OCI-LY1 (cell line): ENCODE results near the gene MPP2.

ENCODE experiments used
- H2AFZ ChIP-seq: fragments of 200-600 bp; sonication (generic), shearing (Covaris generic); 2 replicates; pipeline ENCODE4 v1.6.0; 2014; ENCODE audit warnings: antibody characterized with exemption, mild to moderate bottlenecking, low read length
- H3F3A ChIP-seq: fragments of 200-600 bp; sonication (generic), shearing (Covaris generic); 2 replicates; pipeline ENCODE4 v1.6.0; 2014; ENCODE audit warnings: mild to moderate bottlenecking, antibody characterized with exemption, low read length, moderate library complexity; ENCODE audit not compliant: insufficient read depth
- H3K27ac ChIP-seq: fragments of 200-600 bp; sonication (generic); 2 replicates; pipeline ENCODE4 v1.5.1; 2014; ENCODE audit warnings: low read length, mixed run types, mild to moderate bottlenecking, low read depth; ENCODE audit not compliant: poor library complexity, severe bottlenecking
- H3K27me3 ChIP-seq: fragments of 200-600 bp; sonication (generic); 2 replicates; pipeline ENCODE4 v1.6.0; 2014; ENCODE audit warnings: antibody characterized with exemption, mild to moderate bottlenecking, low read length, moderate library complexity; ENCODE audit not compliant: insufficient read depth
- H3K36me3 ChIP-seq: fragments of 200-600 bp; sonication (generic); 2 replicates; pipeline ENCODE4 v1.6.1; 2014; ENCODE audit warnings: mild to moderate bottlenecking, antibody characterized with exemption, low read length, moderate library complexity, mixed read lengths; ENCODE audit not compliant: insufficient read depth
- H3K4me1 ChIP-seq: fragments of 200-600 bp; sonication (generic); 2 replicates; pipeline ENCODE4 v1.5.1; 2014; ENCODE audit warnings: mild to moderate bottlenecking, low read length, moderate library complexity; ENCODE audit not compliant: insufficient read depth, severe bottlenecking
- H3K4me2 ChIP-seq: fragments of 200-600 bp; sonication (generic), shearing (Covaris generic); 2 replicates; pipeline ENCODE4 v1.6.1; 2014; ENCODE audit warnings: low read length
- H3K4me3 ChIP-seq: fragments of 200-600 bp; sonication (generic); 2 replicates; pipeline ENCODE4 v1.5.1; 2014; ENCODE audit warnings: low read length, low read depth, mild to moderate bottlenecking, mixed read lengths; ENCODE audit not compliant: poor library complexity, severe bottlenecking
- H3K79me2 ChIP-seq: fragments of 200-600 bp; shearing (Covaris generic); 2 replicates; pipeline ENCODE4 v1.6.1; 2016; ENCODE audit warnings: mixed run types, low read length, mixed read lengths; ENCODE audit not compliant: insufficient read depth
- H3K9ac ChIP-seq: fragments of 200-600 bp; sonication (generic), shearing (Covaris generic); 2 replicates; pipeline ENCODE4 v1.6.1; 2014; ENCODE audit warnings: mild to moderate bottlenecking, low read length, mixed read lengths
- H3K9me2 ChIP-seq: fragments of 200-600 bp; sonication (generic), shearing (Covaris generic); 2 replicates; pipeline ENCODE4 v1.6.1; 2014; ENCODE audit warnings: low read depth, mild to moderate bottlenecking, low read length, mixed read lengths
- H3K9me3 ChIP-seq: fragments of 200-600 bp; shearing (Covaris generic); 2 replicates; pipeline ENCODE4 v1.6.1; 2014; ENCODE audit warnings: low read length, mixed read lengths
- H4K20me1 ChIP-seq: fragments of 200-600 bp; sonication (generic), shearing (Covaris generic); 2 replicates; pipeline ENCODE4 v1.6.0; 2016; ENCODE audit warnings: mild to moderate bottlenecking, low read length; ENCODE audit not compliant: insufficient read depth
- CTCF ChIP-seq: fragments of 200-600 bp; sonication (generic), shearing (Covaris generic); IDR thresholded peaks from 2 replicates; pipeline ENCODE4 v1.5.1; 2017; ENCODE audit warnings: mild to moderate bottlenecking, antibody characterized with exemption, low read length, moderate library complexity, mixed read lengths
- EZH2 ChIP-seq: fragments of 200-600 bp; sonication (generic), shearing (Covaris generic); IDR thresholded peaks from 2 replicates; pipeline ENCODE4 v1.8.0; 2017; ENCODE audit warnings: borderline replicate concordance, mixed run types, mild to moderate bottlenecking, antibody characterized with exemption, low read length, moderate library complexity, mixed read lengths

MPP2 gene

GRCh38 chr17:43877451-43878155 is 29.7 kb downstream of the MPP2 start:
- no peaks in the 10 kb centered on the region for H3K9me3 ChIP-seq
- no peak overlapping the region for H3K4me2 ChIP-seq
- no peaks in the 10 kb centered on the region for H3F3A ChIP-seq
- H3K4me1 ChIP-seq: no peaks in the 10 kb centered on the region
- TF ChIP-seq EZH2 (no peak), CTCF (no peak)
- H3K4me3 ChIP-seq: no peak overlapping the region
- H3K27me3 ChIP-seq: no peaks in the 10 kb centered on the region; the same call in 1 of the 2 replicates
- no peaks in the 10 kb centered on the region for H4K20me1 ChIP-seq
- H3K27ac ChIP-seq: no peak overlapping the region
- no peak overlapping the region for H2AFZ ChIP-seq
- H3K9ac ChIP-seq: no peak overlapping the region
- no peaks in the 10 kb centered on the region for H3K36me3 ChIP-seq
- no peaks in the 10 kb centered on the region for H3K79me2 ChIP-seq
- no peaks in the 10 kb centered on the region for H3K9me2 ChIP-seq

DNA sequence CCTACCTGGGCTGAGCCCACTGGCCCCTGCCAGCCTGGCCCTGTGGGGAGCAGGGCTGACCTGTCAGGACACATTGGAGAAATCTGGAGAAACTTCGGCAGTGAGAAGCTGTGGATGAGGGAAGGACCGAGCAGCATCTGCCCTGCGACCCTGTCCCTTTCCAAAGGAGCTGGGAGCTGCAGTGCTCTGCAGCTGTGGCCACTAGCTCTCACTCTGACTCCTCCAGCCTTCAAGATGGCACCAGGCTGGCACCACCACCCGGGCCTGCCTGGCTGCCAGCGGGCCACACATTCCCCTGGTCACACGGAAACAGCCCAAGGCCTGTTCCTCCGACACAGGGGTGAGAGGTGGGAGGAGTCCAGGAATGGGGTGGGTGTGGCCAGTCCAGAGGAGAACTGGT is 30.3 kb downstream of the MPP2 start:
- Histone ChIP-seq H3K36me3 (no peaks in the 10 kb centered on the region), H3K27ac (no peak overlapping the region), H3K4me3 (no peak overlapping the region), H3F3A (no peaks in the 10 kb centered on the region), H3K27me3 (no peaks in the 10 kb centered on the region; the same call in 1 of the 2 replicates), H3K9me3 (no peaks in the 10 kb centered on the region), H3K4me1 (no peaks in the 10 kb centered on the region), H2AFZ (no peak overlapping the region), H3K9ac (no peak overlapping the region), H4K20me1 (no peaks in the 10 kb centered on the region), H3K79me2 (no peaks in the 10 kb centered on the region), H3K4me2 (no peak overlapping the region), H3K9me2 (no peaks in the 10 kb centered on the region)
- no peak for TF ChIP-seq EZH2
- no peak for TF ChIP-seq CTCF

DNA sequence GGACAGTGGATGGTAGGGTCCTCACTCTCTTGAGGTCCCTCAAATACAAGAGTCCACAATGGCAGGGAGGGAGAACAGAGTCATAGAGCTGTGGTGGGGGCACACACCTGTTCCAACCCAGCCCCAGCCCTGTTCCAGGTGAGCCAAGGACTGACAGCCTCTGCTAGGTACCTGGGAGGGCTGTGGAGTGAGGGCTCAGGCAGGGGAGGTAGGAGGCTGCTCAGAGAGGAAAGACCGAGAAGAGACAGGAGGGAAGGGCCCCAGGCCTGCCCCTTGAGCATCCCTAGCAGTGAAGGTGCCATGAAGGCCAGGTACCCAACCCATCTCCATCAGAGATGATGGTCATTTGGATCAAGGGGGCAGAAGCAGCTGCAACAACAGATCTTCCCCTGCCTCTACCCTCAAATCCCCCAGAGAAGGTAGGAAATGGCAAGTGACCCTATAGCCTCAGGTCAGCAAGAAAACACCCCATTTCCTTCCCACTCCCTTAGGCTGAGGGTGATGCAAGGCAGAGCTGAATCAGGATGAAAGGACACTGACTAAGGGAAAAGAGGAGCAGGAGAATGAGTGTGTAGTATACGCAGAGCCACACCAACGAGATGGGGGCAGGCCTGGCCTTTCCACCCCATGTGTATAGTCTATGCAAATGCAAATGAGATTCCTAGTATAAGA is 31.7 kb downstream of the MPP2 start:
- Histone ChIP-seq H3K9ac (no peak overlapping the region), H3K36me3 (no peaks in the 10 kb centered on the region), H3K4me2 (no peak overlapping the region), H3K9me2 (no peaks in the 10 kb centered on the region), H3K79me2 (no peaks in the 10 kb centered on the region), H3K9me3 (no peaks in the 10 kb centered on the region), H3K4me3 (no peak overlapping the region), H3K27me3 (no peaks in the 10 kb centered on the region; the same call in 1 of the 2 replicates), H4K20me1 (no peaks in the 10 kb centered on the region), H3K27ac (no peak overlapping the region), H3F3A (no peaks in the 10 kb centered on the region), H3K4me1 (no peaks in the 10 kb centered on the region), H2AFZ (no peak overlapping the region)
- TF ChIP-seq EZH2 (no peak), CTCF (no peak)
